Activated CD8-positive, alpha-beta memory T cell treated with anti-CD3 and anti-CD28 coated beads, Interleukin-2, amount 50 U/mL, for 1 hour (primary cell): Measurements from ENCODE around the gene PPP1R15A.
"Not testable (repeated sequence)": the region's sequence is repeated elsewhere in the genome, so short reads cannot be mapped to it uniquely, and the experiment has no call there.

Source experiments
- DNase-seq: peaks from one replicate; pipeline ENCODE4 v3.0.0-alpha.2; 2020; ENCODE audit errors: extremely low read depth

Gene PPP1R15A

GRCh38 chr19:48881741-48882657 lies 9.8 kb downstream of the PPP1R15A start:
- no peak for DNase-seq

- no peak for DNase-seq
Observed at GRCh38 chr19:48883726-48884125, 11.5 kb downstream of the PPP1R15A start.

GRCh38 chr19:48887861-48888612 lies 15.8 kb downstream of the PPP1R15A start:
- no peak for DNase-seq

DNA sequence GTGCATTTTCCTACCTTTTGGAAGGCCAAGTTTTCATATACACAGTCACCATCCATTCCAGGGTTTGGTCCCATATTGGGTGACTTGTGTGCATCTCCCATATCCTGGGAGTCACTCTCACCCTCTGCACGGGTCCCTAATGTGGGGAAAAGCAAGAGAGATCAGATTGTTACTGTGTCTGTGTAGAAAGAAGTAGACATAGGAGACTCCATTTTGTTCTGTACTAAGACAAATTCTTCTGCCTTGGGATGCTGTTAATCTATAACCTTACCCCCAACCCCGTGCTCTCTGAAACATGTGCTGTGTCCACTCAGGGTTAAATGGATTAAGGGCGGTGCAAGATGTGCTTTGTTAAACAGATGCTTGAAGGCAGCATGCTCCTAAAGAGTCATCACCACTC lies 17.3 kb downstream of the PPP1R15A start:
- not testable (repeated sequence) for DNase-seq

DNA sequence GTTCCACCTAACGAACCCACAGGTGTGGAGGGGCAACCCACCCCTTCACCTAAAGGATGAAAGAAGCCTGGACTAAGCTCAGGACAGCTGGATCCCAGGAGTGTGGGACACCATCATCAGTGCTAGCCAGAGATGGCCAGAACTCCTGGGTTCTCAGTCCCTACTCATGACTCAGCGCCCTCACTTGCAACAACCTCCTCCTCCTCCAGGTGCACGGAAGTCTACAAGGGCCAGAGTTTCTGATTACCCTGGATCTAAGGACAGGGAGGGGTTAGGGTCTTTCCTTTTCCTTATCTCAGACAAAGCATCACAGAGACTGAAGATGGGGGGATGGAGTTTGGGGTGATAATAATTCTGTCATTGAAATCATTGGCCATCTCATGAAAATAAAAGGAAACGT lies 18.3 kb downstream of the PPP1R15A start:
- no peak for DNase-seq

GRCh38 chr19:48895226-48895625 lies 23.0 kb downstream of the PPP1R15A start:
- no peak for DNase-seq

GRCh38 chr19:48896191-48896720 lies 24.0 kb downstream of the PPP1R15A start:
- DNase-seq, result no peak

DNA sequence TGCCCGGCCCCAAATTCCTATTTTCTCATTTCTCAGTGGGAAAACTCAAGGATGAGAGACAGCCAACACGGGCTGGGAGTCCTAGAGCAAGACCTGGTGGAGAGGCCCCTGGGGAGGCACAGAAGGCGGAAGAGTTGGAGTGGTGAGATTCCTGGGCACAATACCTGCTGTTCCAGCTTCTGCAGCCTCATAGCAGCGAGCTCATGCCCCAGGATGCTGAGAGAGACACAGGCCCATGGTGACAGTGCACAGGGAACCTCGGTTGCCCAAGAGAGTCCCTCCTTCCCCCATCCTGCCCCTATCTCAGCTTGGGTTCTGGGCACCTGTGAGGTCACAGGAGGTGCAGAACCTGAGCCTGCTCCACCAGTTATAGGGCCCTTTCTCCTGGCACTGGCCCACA lies 25.0 kb downstream of the PPP1R15A start:
- DNase-seq, result no peak

- not testable (repeated sequence) for DNase-seq
Observed at GRCh38 chr19:48899386-48899749, 27.1 kb downstream of the PPP1R15A start.

DNA sequence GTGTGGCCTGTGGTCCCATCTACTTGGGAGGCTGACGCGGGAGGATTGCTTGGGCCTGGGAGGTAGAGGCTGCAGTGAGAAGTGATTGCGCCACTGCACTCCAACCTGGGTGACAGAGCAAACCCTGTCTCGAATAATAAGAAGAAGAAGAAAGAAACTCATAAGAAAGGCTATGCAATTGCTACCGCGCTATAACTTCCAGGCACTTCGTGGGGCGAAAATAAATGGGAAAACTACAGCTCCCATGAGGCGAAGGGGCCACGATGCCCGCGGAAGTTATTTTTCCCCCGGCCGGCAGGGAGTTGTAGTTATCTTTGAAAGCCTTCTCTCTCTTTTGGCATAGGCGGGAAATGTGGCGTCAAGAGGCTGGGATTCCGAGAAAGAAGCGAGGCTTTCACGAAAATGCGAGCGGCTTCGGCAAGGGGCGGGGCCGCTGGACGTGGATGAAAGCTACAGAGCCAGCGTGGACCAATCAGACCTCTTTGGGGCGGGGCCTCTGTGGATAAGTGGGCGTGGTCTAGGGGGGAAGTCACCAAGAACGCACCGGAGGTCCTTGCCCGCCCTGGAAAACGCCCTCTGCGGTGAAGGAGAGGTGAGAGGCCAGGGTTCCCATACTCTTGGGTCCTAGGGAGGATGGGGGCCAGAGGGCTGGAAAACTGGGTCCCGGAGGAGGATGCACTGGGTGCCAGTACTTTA lies 27.7 kb downstream of the PPP1R15A start, which contains the start of gene NUCB1:
Gene NUCB1, plus strand, starts transcription at position 532 of the 696 bp plus-strand sequence. CDS start 485 bp downstream, outside the sequence.
- peak; percentile 95 for DNase-seq

DNA sequence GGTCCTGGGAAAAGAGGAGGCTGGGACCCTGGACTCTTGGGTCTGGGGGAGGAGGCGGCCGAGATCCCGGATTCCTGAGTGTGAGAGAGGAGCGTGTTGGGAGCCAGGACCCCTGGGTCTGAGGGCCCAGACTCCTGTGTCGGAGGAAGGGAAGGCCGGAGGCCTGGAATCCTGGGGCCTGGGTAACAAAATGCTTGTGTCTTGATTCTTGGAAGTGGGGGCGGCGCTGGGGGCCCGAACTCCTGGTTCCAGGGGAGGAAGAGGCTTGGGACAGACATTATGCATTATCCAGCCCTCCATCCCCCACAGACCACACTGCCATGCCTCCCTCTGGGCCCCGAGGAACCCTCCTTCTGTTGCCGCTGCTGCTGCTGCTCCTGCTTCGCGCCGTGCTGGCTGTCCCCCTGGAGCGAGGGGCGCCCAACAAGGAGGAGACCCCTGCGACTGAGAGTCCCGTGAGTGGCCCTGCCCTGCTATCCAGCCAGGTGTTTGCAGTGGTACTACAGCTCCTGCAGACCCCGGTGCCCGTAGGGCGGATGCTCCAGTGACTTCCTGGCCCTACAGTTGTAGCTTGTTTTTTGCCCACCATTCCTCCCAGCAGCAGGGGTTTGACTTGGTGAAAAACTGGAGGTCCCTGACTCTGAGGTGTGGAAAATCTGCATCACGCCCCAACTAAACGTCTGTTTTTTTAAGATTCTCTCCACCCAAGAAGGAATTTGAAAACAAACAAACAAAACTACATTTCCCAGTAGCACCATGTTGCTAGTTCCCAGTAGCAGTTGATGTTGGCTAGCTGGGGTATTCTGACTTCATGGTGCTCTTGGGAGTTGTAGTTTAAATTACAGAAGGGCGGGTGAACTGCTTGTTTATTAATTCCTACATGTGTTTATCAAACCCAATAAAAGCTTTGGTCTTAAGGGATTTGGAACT lies 28.5 kb downstream of the PPP1R15A start:
- no peak for DNase-seq

- DNase-seq, result not testable (repeated sequence)
Observed at GRCh38 chr19:48902291-48902690, 30.1 kb downstream of the PPP1R15A start.

GRCh38 chr19:48903788-48904187 lies 31.6 kb downstream of the PPP1R15A start:
- not testable (repeated sequence) for DNase-seq

GRCh38 chr19:48905664-48906063 lies 33.4 kb downstream of the PPP1R15A start:
- no peak for DNase-seq

DNA sequence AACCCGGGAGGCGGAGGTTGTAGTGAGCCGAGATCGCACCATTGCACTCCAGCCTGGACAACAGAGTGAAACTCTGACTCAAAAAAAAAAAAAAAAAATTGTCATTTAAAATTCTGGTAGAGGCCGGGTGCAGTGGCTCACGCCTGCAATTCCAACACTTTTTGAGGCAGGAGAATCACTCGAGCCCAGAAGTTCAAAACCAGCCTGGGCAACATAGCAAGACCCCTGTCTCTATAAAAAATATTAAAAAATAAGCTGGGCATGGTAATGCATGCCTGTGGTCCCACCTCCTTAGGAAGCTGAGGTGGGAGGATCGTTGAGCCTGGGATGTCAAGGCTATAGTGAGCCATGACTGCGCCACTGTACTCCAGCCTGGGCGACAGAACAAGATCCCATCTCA lies 34.1 kb downstream of the PPP1R15A start:
- no peak for DNase-seq

DNA sequence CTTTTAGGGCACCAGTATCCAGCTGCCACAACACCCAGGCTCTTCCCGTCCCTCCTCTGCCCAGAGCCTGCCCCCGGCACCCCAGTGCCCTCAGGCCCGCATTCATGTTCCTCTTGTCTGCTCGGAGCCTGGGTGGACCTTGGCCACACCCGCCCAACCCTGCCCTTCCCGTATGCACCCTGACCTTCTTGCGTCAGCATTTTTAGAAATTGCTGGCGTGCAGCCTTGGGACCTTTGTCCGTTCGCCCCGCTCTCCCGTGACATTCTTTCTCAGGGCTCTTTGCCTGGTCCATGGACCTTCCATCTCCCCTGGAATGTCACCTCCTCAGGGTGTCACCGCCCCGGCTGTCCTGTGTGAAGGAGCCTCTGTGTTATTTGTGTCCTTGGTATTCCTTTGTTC lies 35.5 kb downstream of the PPP1R15A start:
- no peak for DNase-seq

DNA sequence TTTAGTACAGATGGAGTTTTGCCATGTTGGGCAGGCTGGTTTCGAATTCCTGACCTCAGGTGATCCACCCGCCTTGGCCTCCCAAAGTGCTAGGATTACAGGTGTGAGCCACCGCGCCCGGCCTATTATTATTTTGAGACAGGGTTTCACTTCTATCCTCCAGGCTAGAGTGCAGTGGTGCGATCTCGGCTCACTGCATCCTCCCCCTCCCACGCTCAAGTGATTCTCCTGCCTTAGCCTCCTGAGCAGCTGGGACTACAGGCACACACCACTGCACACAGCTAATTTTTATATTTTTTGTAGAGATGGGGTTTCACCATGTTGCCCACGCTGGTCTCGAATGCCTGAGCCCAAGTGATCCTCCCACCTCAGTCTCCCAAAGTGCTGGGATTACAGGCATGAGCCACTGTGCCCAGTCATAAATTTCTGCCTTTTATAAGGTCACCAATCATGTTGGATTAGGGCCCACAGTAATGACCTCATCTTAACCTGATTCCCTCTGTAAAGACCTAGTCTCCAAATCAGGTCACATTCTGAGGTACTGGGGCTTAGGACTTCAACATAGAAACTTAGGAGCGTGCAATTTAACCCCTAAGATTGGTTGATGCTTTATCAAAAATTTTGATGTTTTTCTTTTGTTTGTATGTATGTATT lies 37.3 kb downstream of the PPP1R15A start:
- DNase-seq, result not testable (repeated sequence)

DNA sequence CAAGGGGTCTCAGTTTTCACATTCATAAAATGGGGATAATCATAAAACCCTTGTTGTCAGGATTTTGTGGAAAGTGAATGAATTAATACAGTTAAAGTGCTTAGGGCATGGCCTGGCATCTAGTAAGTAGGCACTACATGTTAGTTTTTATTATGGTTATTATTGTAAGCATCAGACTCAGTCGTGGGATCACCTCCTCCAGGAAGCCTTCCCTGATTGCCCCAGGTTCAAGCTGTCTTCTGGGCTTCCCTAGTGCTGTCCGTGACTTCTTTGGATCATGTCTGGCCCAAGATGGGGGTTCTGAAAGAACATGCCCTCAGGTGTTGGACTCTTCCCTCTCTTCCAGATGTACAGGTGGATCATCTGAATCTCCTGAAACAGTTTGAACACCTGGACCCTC lies 38.6 kb downstream of the PPP1R15A start:
- DNase-seq, result no peak

DNA sequence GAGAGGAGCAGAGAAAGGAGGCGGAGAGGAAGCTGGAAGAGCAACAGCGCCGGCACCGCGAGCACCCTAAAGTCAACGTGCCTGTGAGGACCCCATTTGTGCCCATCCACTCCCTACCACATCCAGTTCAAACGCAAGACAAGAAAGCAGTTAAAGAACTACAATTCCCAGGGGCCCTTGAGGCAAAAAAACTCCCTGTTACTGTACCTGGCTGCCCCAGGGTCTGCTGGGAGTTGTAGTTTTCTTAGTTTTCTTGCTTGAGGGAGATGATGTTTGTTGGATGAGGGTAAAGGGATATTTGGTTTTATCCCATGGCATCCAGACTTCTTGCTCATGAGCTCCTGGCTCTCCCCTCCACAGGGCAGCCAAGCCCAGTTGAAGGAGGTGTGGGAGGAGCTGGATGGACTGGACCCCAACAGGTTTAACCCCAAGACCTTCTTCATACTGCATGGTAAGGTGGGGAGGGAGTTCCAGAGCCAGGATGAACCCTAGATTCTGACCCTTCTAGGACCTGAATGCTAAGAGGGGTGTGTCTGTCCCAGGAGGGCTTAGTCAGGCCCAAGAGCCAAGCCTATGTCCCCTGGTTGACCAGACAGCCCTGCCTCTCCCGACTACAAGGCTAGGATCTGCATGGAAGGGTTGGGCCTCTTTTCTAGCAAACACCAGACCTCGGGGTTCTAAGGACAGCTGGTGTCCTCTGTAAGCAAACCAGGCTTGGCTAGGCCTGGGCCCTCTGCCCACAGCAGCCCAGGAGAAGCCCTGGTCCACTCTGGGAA lies 41.1 kb downstream of the PPP1R15A start:
- DNase-seq, result no peak
